ENCODE results near the gene STK39. TPM values are rescaled to one million over a fixed set of nuclear protein-coding genes. Genes with fewer than 3 reads are reported as not detected.

STK39 gene
- polyA plus RNA-seq, 3 donors, result 19.6 to 45.0 (median 33.7) TPM

DNA sequence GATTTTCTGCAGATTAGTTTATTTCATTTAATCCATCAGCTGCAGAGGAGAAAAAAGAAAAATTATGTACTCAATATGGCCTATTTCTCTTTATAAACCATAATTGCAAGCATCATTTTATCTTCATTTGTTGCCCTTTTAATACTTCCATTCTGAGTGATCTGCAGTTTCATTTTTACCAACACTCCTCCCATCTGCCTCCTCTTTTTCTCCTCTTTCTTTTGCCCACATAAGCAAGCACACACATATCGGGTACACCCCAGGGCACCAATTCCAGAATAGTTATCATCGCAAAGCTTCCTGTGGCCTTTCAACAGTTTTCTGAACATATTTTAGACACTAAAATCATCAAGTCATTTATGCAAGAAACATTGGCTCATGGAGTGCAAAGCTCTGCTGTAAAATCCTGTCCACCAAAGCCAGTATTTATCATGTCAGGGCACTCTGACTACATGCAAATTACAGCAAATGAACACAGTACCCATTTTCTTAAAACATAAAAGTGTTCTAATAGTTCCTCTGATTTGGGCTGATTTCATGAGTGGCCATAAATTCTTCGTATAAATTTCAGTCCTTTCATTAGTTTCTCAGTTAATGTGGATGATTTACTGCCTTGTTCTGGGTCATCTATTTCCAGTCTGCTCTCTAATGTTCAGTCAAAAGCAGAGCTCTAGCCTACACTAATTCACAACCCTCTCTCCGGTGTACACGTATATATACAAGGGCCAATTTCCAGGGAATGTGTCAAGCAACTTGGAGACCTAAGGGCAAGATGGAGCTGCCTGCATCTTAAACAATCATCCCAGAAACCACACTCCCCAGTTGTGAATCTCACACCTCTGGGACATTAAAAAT is 281.3 kb downstream of the STK39 start:
- 79 to 88% (median 88%) methylated on average over 5 of the region's 5 CpGs for WGBS, 3 donors
- H3K27ac ChIP-seq (ENCODE audit: low read depth, low read length), result no peak overlapping the region

DNA sequence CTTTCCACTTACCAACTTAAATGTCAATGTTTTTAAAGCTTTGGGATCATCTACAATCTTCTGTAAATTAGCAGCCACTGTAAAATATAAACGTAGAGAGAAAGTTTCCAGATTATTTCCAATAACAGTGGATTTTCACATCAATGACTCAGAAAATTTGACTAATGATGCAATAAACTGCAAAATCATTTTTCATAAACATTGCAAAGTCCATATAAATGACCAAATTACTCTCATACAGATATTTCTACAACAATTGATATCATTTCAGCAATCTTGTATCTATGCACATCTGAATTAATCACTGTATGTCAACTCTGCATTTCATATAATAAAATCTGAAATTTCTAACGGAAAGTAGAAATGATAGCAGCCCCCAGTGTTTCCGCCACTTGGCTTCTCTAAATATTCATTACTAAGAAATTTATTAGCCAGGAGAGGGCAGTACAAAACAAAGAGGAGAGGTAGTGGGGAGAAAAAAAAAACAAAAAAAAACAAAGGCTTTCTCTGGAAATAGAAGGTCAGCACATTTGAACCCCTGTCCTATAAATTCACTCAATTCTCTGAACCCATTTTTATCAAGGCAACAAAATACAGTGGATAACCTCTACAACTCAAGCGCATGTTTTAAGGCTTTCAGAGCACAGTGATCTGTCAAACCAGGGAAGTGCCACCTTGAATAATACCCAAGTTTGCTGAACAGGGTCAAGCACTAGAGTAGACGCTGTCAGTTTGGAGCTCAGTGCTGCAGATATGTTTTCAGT is 282.6 kb downstream of the STK39 start:
- H3K27ac ChIP-seq (ENCODE audit: low read depth, low read length), result no peak overlapping the region
- WGBS, 3 donors, result 87 to 92% (median 87%) methylated on average over 5 of the region's 5 CpGs

DNA sequence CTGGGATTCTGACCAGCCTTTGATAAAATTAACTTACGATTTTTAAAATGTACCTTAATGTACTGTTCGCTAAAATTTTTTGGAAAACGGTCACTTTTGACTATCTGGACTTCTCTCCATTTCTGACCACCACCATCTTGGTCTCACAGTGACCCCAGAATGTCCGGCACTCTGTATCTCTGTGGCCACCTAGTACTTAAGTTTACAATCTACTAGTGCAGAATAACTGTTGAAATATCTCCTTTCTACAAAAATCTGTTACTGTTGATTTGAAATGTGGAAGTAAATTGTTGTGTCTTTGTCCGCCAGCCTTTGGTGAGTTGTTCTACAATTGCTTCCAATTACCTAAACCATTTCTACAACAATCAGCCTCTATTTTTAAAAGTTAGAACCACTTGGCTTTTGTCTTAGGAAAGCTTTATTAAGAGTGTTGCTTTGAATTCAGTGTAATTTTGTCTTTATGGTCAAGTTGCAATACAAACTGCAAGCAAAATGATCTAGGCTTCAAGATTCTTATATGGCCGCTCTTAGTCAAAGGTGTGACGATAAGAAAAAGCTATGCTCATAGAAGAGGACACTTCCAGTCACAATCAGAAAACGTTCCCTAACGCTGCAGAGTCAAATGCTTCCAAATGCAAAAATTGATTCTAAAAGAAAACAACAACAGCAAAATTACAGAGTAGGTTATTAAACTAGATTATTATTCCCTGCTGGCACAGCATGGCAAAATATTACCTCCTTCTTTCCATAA is 283.3 kb downstream of the STK39 start:
- no peak overlapping the region for H3K27ac ChIP-seq (ENCODE audit: low read depth, low read length)
- whole genome bisulfite sequencing, 3 donors, result 96 to 99% (median 98%) methylated on average over 9 of the region's 9 CpGs

- 81 to 87% (median 81%) methylated on average over 10 of the region's 10 CpGs for WGBS, 3 donors
- no peak overlapping the region for H3K27ac ChIP-seq (ENCODE audit: low read depth, low read length)
These were observed 284.8 kb downstream of the STK39 start for GRCh38 chr2:167962436-167963226.

GRCh38 chr2:167961536-167962048 is 285.8 kb downstream of the STK39 start:
- no peak overlapping the region for H3K27ac ChIP-seq (ENCODE audit: low read depth, low read length)
- 95 to 100% (median 98%) methylated on average over 3 of the region's 3 CpGs for WGBS, 3 donors

DNA sequence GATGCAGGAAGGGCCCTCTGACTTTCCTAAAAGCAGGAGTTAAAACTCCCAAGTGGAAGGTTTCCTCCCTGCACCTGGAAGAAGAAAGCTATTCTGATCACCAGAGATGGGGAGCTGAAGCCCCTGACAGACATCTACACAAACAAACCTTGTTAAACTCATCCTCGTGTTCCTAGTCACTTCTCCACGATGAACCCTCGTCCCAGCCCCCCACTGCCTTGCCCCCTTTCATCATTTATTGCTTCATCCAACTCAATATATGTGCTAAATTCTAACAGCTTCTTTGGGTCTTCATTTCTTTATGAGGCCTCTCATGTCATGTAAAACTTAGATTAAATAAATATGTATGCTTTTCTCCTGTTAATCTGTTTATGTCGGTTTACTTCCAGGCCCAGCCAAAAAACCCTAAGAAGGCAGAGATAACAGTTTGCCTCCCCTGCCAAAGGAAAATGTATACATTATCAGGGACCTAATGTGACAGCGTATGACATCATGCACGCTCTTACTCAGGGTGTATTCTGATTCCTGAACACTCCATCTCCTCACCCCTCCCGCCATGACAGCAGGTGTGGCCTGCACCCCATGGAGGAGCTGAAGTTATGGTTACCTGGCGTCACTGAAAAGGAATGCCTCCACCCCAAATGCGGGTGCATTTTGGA is 287.2 kb downstream of the STK39 start:
- no peak overlapping the region for H3K27ac ChIP-seq (ENCODE audit: low read depth, low read length)
- WGBS, 3 donors, result 83 to 87% (median 84%) methylated on average over 9 of the region's 9 CpGs

DNA sequence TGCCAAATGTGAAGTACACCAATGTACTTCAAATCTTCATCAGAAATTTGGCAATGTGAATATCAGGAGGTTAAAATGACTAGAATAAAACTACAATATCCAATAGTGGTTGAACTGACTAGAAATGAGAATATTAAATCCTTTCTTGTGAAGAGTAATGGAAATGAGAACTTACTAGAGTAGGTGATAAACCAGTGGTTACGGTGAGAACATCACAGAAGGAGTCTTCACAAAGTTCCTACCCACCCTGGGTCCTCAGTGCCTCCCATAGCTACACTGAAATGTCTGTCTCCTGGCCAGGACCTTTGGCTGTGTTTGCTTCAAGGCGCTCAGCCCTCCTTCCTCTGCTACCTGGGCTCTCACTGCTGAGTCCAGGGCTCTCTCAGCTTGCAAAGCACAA is 289.7 kb downstream of the STK39 start:
- no peak overlapping the region for H3K27ac ChIP-seq (ENCODE audit: low read depth, low read length)
- WGBS, 3 donors, result 96 to 98% (median 96%) methylated on average over 2 of the region's 2 CpGs

GRCh38 chr2:167955264-167955906 is 292.0 kb downstream of the STK39 start:
- H3K27ac ChIP-seq (ENCODE audit: low read depth, low read length), result no peak overlapping the region
- WGBS, 3 donors, result 94 to 97% (median 96%) methylated on average over 6 of the region's 6 CpGs

DNA sequence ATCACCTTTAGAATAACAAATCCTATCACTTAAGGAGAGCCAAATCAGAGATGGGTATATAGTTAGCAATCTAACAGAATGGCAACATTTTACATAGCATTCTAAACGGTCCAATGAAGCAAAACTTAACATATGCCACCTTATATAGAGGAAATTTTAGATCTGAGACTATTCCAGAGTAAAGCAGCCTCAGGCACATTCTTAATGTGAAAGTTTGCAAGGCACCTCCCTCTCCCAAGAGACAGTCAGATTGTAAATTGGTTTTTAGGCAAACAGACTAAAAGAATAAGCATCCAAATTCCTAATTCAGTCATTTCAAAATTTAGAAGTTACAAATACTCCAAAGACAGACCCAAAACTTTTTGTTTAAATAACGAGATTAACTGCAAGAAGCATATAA is 292.9 kb downstream of the STK39 start:
- WGBS, 3 donors, result 75 to 91% (median 76%) methylated on average over 2 of the region's 2 CpGs
- H3K27ac ChIP-seq (ENCODE audit: low read depth, low read length), result no peak overlapping the region

DNA sequence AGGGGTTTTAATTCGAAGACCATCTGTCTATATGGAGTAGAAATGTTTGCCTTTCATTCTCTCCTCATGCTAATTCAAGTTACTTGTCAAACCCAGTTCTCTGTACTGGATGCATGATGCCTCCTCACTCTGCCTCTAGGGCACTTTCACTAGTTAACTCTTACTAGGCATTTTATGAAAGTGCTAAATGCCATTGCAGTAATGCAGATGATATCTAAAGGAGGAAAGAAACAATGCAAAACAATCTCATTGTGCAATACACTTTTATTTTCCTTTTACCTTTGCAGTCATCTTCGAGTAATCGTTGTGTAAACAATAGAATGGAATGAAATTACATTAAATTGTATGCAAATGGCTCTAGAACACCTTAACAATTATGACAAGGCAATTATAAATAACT is 293.6 kb downstream of the STK39 start:
- WGBS, 3 donors, result 94 to 96% (median 95%) methylated on average over 3 of the region's 3 CpGs
- no peak overlapping the region for H3K27ac ChIP-seq (ENCODE audit: low read depth, low read length)

- 98% methylated on average over 2 of the region's 2 CpGs for WGBS, 3 donors
- no peak overlapping the region for H3K27ac ChIP-seq (ENCODE audit: low read depth, low read length)
These were observed 296.8 kb downstream of the STK39 start for GRCh38 chr2:167950571-167950970.

- 68 to 86% (median 73%) methylated on average over 3 of the region's 3 CpGs for WGBS, 3 donors
These were observed 301.0 kb downstream of the STK39 start for GRCh38 chr2:167946441-167946841.

GRCh38 chr2:167945660-167946368 is 301.6 kb downstream of the STK39 start:
- H3K27ac ChIP-seq (ENCODE audit: low read depth, low read length), result no peak overlapping the region
- 77 to 82% (median 77%) methylated on average over 10 of the region's 10 CpGs for WGBS, 3 donors

More at GRCh38 chr2:167946441-167946841, 301.0 kb downstream of the STK39 start:
- H3K27ac ChIP-seq (ENCODE audit: low read depth, low read length), result no peak overlapping the region

GRCh38 chr2:167944825-167945659 is 302.4 kb downstream of the STK39 start:
- H3K27ac ChIP-seq (ENCODE audit: low read depth, low read length), result no peak overlapping the region
- 71 to 88% (median 78%) methylated on average over 8 of the region's 8 CpGs for WGBS, 3 donors

DNA sequence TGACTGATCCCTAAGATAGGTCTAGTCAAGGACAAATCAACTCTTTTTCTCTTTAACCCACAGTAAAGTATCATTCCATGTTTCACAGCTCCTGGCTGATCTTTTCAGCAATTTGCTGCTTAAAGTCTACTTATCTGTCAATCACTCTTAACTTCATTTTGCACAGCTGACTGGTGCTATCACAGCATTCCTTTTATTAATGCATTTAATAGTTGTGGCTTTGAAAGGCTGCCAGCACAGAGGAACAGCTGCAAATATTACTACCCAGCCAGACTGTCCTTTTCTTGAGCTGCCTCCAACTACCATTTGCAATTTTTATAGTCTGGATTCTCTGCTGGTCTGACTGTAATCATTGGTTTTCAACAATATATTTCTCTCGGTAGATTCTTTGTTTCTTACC is 303.5 kb downstream of the STK39 start:
- 77 to 91% (median 89%) methylated on average over 1 of the region's 1 CpG for WGBS, 3 donors

GRCh38 chr2:167943368-167943767 is 304.0 kb downstream of the STK39 start:
- no peak overlapping the region for H3K27ac ChIP-seq (ENCODE audit: low read depth, low read length)
- 80 to 100% (median 100%) methylated on average over 1 of the region's 1 CpG for WGBS, 3 donors

More for the DNA sequence above, 303.5 kb downstream of the STK39 start:
- H3K27ac ChIP-seq (ENCODE audit: low read depth, low read length), result no peak overlapping the region

Measured in adipose tissue (tissue), 3 donors.